ENCODE measurements around the gene LCE2A. TPM values are rescaled to one million over a fixed set of nuclear protein-coding genes. Genes with fewer than 3 reads are reported as not detected.
A peak's percentile ranks its signal among the peaks of the same experiment; 100 is the strongest.

LCE2A gene
- total RNA-seq, 1 experiment from 2014 or later = 3.3 TPM

GRCh38 chr1:152728986-152729385 lies 30.8 kb downstream of the LCE2A start:
- in situ Hi-C loops (cut with HindIII; ENCODE audit: low pct_unique_long_range_greater_than_20kb, low sequenced_read_pairs) = no loop called here
- no peak for DNase-seq (ENCODE audit: low read depth, low spot score)

- DNase-seq (ENCODE audit: low read depth, low spot score) = peak; percentile 70
- in situ Hi-C loops (cut with HindIII; ENCODE audit: low pct_unique_long_range_greater_than_20kb, low sequenced_read_pairs) = no loop called here
These were observed 37.5 kb downstream of the LCE2A start for GRCh38 chr1:152735648-152736047.

GRCh38 chr1:152737997-152738396 lies 39.9 kb downstream of the LCE2A start:
- in situ Hi-C loops (cut with HindIII; ENCODE audit: low pct_unique_long_range_greater_than_20kb, low sequenced_read_pairs) = no loop called here
- DNase-seq (ENCODE audit: low read depth, low spot score) = no peak

GRCh38 chr1:152739841-152740240 lies 41.7 kb downstream of the LCE2A start:
- DNase-seq (ENCODE audit: low read depth, low spot score) = no peak
- in situ Hi-C loops (cut with HindIII; ENCODE audit: low pct_unique_long_range_greater_than_20kb, low sequenced_read_pairs) = no loop called here

- in situ Hi-C loops (cut with HindIII; ENCODE audit: low pct_unique_long_range_greater_than_20kb, low sequenced_read_pairs) = no loop called here
- no peak for DNase-seq (ENCODE audit: low read depth, low spot score)
These were observed 43.5 kb downstream of the LCE2A start for GRCh38 chr1:152741656-152742055.

- DNase-seq (ENCODE audit: low read depth, low spot score) = no peak
- in situ Hi-C loops (cut with HindIII; ENCODE audit: low pct_unique_long_range_greater_than_20kb, low sequenced_read_pairs) = no loop called here
These were observed 45.4 kb downstream of the LCE2A start for GRCh38 chr1:152743371-152744145.

- peak; percentile 62 for DNase-seq (ENCODE audit: low read depth, low spot score)
These were observed 47.2 kb downstream of the LCE2A start for GRCh38 chr1:152745289-152745704.

GRCh38 chr1:152745765-152746444 lies 47.8 kb downstream of the LCE2A start:
- in situ Hi-C loops (cut with HindIII; ENCODE audit: low pct_unique_long_range_greater_than_20kb, low sequenced_read_pairs) = no loop called here
- no peak for DNase-seq (ENCODE audit: low read depth, low spot score)

More at GRCh38 chr1:152745289-152745704, 47.2 kb downstream of the LCE2A start:
- in situ Hi-C loops (cut with HindIII; ENCODE audit: low pct_unique_long_range_greater_than_20kb, low sequenced_read_pairs) = no loop called here

- in situ Hi-C loops (cut with HindIII; ENCODE audit: low pct_unique_long_range_greater_than_20kb, low sequenced_read_pairs) = no loop called here
- no peak for DNase-seq (ENCODE audit: low read depth, low spot score)
These were observed 49.7 kb downstream of the LCE2A start for GRCh38 chr1:152747831-152748230.

Other genes with a start within 250 kb of the LCE2A start
- not detected in 2 replicates for gene LCE5A, start 187.5 kb upstream of the LCE2A start, total RNA-seq (2014; rRNA removed; shearing (Covaris generic))
- gene CRCT1, start 183.9 kb upstream of the LCE2A start, total RNA-seq (2014; rRNA removed; shearing (Covaris generic)) = not detected in 2 replicates
- gene LCE3E, start 131.6 kb upstream of the LCE2A start, total RNA-seq (2014; rRNA removed; shearing (Covaris generic)) = not detected in 2 replicates
- not detected in 2 replicates for gene LCE3D, start 117.8 kb upstream of the LCE2A start, total RNA-seq (2014; rRNA removed; shearing (Covaris generic))
- gene LCE3C, start 98.1 kb upstream of the LCE2A start, total RNA-seq (2014; rRNA removed; shearing (Covaris generic)) = not detected in 2 replicates
- not detected in 2 replicates for gene LCE3B, start 84.5 kb upstream of the LCE2A start, total RNA-seq (2014; rRNA removed; shearing (Covaris generic))
- gene LCE3A, start 75.2 kb upstream of the LCE2A start, total RNA-seq (2014; rRNA removed; shearing (Covaris generic)) = not detected in 2 replicates
- gene LCE2D, start 35.0 kb upstream of the LCE2A start, total RNA-seq (2014; rRNA removed; shearing (Covaris generic)) = not detected in 2 replicates
- not detected in 2 replicates for gene LCE2C, start 23.1 kb upstream of the LCE2A start, total RNA-seq (2014; rRNA removed; shearing (Covaris generic))
- gene LCE2B, start 12.2 kb upstream of the LCE2A start, total RNA-seq (2014; rRNA removed; shearing (Covaris generic)) = not detected in 2 replicates
- not detected in 2 replicates for gene LCE4A, start 9.8 kb downstream of the LCE2A start, total RNA-seq (2014; rRNA removed; shearing (Covaris generic))
- not detected in 2 replicates for gene KPRP, start 59.7 kb downstream of the LCE2A start, total RNA-seq (2014; rRNA removed; shearing (Covaris generic))
- gene LCE1F, start 76.8 kb downstream of the LCE2A start, total RNA-seq (2014; rRNA removed; shearing (Covaris generic)) = not detected in 2 replicates
- gene LCE1E, start 87.9 kb downstream of the LCE2A start, total RNA-seq (2014; rRNA removed; shearing (Covaris generic)) = not detected in 2 replicates
- not detected in 2 replicates for gene LCE1D, start 98.4 kb downstream of the LCE2A start, total RNA-seq (2014; rRNA removed; shearing (Covaris generic))
- gene LCE1C, start 108.3 kb downstream of the LCE2A start, total RNA-seq (2014; rRNA removed; shearing (Covaris generic)) = not detected in 2 replicates
- not detected in 2 replicates for gene LCE1B, start 113.6 kb downstream of the LCE2A start, total RNA-seq (2014; rRNA removed; shearing (Covaris generic))
- not detected in 2 replicates for gene LCE1A, start 129.1 kb downstream of the LCE2A start, total RNA-seq (2014; rRNA removed; shearing (Covaris generic))
- not detected in 2 replicates for gene LCE6A, start 144.5 kb downstream of the LCE2A start, total RNA-seq (2014; rRNA removed; shearing (Covaris generic))
- gene LCE7A, start 161.7 kb downstream of the LCE2A start, total RNA-seq (2014; rRNA removed; shearing (Covaris generic)) = not detected in 2 replicates
- gene SMCP, start 180.0 kb downstream of the LCE2A start, total RNA-seq (2014; rRNA removed; shearing (Covaris generic)) = not detected in 2 replicates
- gene IVL, start 210.2 kb downstream of the LCE2A start, total RNA-seq (2014; rRNA removed; shearing (Covaris generic)) = not detected in 2 replicates
- gene SPRR5, start 248.9 kb downstream of the LCE2A start, total RNA-seq (2014; rRNA removed; shearing (Covaris generic)) = not detected in 2 replicates